ENCODE results near the gene PHF12. TPM values are rescaled to one million over a fixed set of nuclear protein-coding genes. Genes with fewer than 3 reads are reported as not detected.

The PHF12 gene
- total and polyA plus RNA-seq, 10 of the 15 experiments (the other 5 are each of a cell fraction or from before 2014, with no cell fraction given) = 1.3 to 43.9 (median 19.2) TPM

GRCh38 chr17:28875848-28876550, 75.3 kb downstream of the PHF12 start (continued):
- TF ChIP-seq MXI1 (IDR thresholded peaks at IDR 0.05; ENCODE audit: low read depth, low read length) (no peak), ZNF592 (IDR thresholded peaks at IDR 0.05) (no peak), BCL3 (IDR thresholded peaks at IDR 0.05; ENCODE audit: borderline replicate concordance, insufficient read depth, low read depth, low read length, poor library complexity, severe bottlenecking) (no peak)

GRCh38 chr17:28874750-28875149, 76.6 kb downstream of the PHF12 start:
- no peak for ATAC-seq
- no peaks in the 10 kb centered on the region for H4K20me1 ChIP-seq (ENCODE audit: control insufficient read depth, insufficient read depth)
- ChIA-PET CTCF (no interaction called here), SMC1A (ENCODE audit: uncharacterized antibody, unreplicated experiment) (no interaction called here), POLR2A (no interaction called here), RAD21 (ENCODE audit: unreplicated experiment) (interaction anchor here (0.5 kb wide), 1 partner anchor 18 kb away, joined by 3 read pairs; no protein-coding TSS in a partner anchor)
- no peak for FAIRE-seq
- no peak overlapping the region for H3K4me3 ChIP-seq
- 96% methylated on average over 3 of the region's 3 CpGs for WGBS (ENCODE audit: insufficient coverage, insufficient replicate concordance, low lambda C conversion rate, missing lambda C conversion rate)
- H3K4me1 ChIP-seq (ENCODE audit: control insufficient read depth, insufficient read depth, low read length) = peaks cover 14% of the 10 kb centered on the region
- H3K9me3 ChIP-seq (replicated peaks; ENCODE audit: control insufficient read depth, insufficient read depth, low read length) = no peaks in the 10 kb centered on the region
- peaks cover 0 to 4% of the 10 kb centered on the region in 2 experiments; a peak in 2 of 4 replicates for H3K36me3 ChIP-seq (ENCODE audit: control insufficient read depth in 2 of 2, insufficient read depth in 2 of 2, low read length in 1 of 2)
- DNase-seq (ENCODE audit: low read depth, low spot score) = no peak
- H3K27ac ChIP-seq (ENCODE audit: control insufficient read depth, insufficient read depth) = no peak overlapping the region
- H2AFZ ChIP-seq (ENCODE audit: control insufficient read depth, low read depth, low read length) = no peak overlapping the region
- no peak overlapping the region for H3K4me2 ChIP-seq (ENCODE audit: control insufficient read depth, insufficient read depth)
- no TSS peak for BruUV-seq (replicated peaks)
- H3K9ac ChIP-seq (ENCODE audit: control insufficient read depth, insufficient read depth, low read length) = no peak overlapping the region
- H3K27me3 ChIP-seq (replicated peaks in 1 of 2; ENCODE audit: control insufficient read depth in 2 of 2, insufficient read depth in 2 of 2, low read length in 1 of 2) = no peaks in the 10 kb centered on the region
- intact Hi-C loops (cut with micrococcal nuclease; ENCODE audit: unreplicated experiment) (no loop called here), in situ Hi-C loops (cut with MboI) (loop anchor here (25.0 kb wide), 1 partner anchor 1387 kb away; no protein-coding TSS in a partner anchor)
- no peaks in the 10 kb centered on the region for H3K79me2 ChIP-seq (ENCODE audit: control insufficient read depth, insufficient read depth, low read length)
- TF ChIP-seq MLLT1 (IDR thresholded peaks at IDR 0.05) (no peak), POLR2AphosphoS5 (IDR thresholded peaks at IDR 0.05; ENCODE audit: low read length) (no peak), ZBTB33 (IDR thresholded peaks at IDR 0.05) (no peak), ASH2L (IDR thresholded peaks at IDR 0.05; ENCODE audit: borderline replicate concordance, low read depth) (no peak)

Data from GM12878 (cell line).